GM19193 (cell line): Measurements from ENCODE around the gene KLHL14.

Experiments used
- POLR2A ChIP-seq: IDR thresholded peaks from 4 replicates; pipeline ENCODE4 v1.6.1; 2011; ENCODE audit not compliant: insufficient read depth, insufficient read length; ENCODE audit errors: extremely low read depth

Gene KLHL14, protein sequence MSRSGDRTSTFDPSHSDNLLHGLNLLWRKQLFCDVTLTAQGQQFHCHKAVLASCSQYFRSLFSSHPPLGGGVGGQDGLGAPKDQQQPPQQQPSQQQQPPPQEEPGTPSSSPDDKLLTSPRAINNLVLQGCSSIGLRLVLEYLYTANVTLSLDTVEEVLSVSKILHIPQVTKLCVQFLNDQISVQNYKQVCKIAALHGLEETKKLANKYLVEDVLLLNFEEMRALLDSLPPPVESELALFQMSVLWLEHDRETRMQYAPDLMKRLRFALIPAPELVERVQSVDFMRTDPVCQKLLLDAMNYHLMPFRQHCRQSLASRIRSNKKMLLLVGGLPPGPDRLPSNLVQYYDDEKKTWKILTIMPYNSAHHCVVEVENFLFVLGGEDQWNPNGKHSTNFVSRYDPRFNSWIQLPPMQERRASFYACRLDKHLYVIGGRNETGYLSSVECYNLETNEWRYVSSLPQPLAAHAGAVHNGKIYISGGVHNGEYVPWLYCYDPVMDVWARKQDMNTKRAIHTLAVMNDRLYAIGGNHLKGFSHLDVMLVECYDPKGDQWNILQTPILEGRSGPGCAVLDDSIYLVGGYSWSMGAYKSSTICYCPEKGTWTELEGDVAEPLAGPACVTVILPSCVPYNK

DNA sequence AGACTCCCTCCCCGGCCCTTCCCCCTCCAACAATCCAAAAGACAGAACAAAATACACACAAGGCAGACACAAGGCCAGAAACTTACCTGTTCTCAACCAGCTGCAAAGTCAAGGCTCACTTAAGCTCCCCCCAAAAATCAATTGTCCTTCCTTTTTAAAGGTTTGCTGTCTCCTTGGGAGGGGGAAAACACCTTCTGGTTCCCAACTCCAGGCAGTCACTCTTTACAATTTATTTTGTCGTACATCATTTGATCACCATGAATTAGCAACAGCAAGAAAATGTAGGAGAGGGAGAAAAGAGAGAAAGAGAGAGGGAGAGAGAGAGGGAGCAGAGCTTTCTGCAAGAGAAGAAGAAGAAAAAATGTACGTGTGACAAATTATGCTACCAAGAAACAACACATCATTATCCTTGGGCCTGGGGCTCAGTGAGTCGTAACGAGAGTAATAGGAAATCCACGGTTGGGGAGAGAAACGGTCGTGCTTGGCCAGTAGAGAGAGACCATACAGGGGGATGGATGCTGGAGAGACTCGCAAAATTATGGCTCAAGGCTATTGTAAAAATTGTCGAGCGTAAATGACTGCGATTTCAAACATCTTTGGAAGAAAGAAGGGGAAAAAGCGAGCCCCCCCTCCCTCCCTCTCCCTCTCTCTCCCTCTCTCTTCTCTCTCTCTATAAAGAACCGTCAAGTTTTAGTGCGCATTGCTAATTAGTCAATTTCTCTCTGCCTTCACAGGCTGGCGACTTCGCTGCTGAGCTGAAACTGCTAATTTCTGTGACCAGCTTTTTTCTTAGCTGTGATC, at the start of gene KLHL14:
Gene KLHL14, minus strand, starts transcription at position 443 of the 801 bp plus-strand sequence. CDS start 2,432 bp downstream, outside the sequence.
- no peak for TF ChIP-seq POLR2A

DNA sequence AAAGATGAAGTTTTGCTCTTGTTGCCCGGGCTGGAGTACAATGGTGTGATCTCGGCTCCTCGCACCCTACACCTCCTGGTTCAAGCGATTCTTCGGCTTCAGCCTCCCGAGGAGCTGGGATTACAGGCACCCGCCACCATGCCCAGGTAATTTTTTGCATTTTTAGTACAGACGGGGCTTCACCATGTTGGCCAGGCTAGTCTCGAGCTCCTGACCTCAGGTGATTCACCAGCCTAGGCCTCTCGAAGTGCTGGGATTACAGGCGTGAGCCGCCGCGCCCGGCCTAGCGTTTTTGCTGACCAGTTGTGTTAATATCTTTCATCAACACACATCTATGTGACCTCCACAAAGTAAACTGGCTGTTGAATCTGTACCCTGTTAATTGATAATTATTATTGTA, 49.4 kb upstream of the KLHL14 start:
- TF ChIP-seq POLR2A, result no peak

DNA sequence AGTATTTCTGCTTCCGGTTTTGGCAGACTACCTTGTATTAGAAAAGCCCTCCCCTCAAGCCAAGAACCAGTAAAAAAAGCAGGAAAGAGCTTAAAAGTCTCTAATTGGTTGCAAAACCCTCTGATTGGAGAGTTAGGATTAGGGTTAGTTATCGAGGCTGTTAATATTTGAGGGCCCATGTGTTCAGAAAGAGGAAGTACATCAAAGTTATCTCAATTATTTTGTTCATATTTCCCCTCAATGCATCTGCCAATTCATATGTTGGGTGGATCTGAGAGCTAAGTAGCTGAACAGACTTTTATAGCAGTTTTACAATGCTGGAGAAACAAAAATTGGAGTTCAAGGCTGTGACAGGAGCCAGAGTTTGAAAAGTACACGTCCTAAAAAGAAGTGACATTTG, 43.1 kb upstream of the KLHL14 start:
- TF ChIP-seq POLR2A, result no peak

DNA sequence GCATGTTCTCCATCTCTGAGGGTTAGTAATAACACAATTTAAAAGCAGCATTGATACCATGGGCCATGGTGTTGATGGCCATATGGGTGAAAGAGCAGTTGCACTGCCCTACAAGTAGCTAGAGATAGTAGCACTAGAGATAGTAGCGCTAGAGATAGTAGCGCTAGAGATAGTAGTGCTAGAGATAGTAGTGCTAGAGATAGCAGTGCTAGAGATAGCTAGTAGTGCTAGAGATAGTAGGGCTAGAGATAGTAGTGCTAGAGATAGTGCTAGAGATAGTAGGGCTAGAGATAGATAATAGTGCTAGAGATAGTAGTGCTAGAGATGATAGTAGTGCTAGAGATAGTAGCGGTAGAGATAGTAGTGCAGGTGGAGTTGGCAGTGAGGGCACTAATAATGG, 39.5 kb upstream of the KLHL14 start:
- TF ChIP-seq POLR2A, result no peak

DNA sequence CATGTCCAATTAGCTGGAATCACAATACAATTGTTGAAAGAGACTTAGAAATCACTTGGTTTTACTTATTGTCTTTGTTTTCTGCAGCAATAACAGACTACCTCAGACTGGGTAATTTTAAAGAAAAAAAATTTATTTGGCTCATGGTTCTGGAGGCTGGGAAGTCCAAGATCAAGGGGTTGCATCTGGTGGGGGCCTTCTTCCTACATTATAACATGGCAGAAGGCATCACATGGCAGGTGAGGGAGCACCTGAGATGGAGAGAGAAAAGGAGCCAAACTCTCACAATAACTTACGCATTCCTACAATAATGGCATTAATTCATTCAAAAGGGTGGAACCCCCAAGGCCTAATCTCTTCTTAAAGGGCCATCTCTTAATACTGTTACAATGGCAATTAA, 37.5 kb upstream of the KLHL14 start:
- TF ChIP-seq POLR2A, result no peak

DNA sequence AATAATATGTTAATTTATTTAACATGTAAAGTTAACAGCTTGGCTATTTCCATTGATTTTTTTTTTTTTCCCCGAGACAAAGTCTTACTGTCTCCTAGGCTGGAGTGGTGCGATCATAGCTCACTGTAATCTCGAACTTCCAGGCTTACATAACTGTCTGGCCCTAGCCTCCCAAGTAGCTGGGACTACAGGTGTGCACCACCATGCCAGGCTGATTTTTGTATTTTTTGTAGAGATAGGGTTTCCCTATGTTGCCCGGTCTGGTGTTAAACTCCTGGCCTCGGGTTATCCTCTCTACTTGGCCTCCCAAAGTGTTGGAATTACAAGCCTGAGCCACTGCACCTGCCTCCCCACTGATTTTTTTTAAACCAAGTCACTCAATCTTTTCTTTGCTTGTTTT, 32.5 kb upstream of the KLHL14 start:
- TF ChIP-seq POLR2A, result no peak

DNA sequence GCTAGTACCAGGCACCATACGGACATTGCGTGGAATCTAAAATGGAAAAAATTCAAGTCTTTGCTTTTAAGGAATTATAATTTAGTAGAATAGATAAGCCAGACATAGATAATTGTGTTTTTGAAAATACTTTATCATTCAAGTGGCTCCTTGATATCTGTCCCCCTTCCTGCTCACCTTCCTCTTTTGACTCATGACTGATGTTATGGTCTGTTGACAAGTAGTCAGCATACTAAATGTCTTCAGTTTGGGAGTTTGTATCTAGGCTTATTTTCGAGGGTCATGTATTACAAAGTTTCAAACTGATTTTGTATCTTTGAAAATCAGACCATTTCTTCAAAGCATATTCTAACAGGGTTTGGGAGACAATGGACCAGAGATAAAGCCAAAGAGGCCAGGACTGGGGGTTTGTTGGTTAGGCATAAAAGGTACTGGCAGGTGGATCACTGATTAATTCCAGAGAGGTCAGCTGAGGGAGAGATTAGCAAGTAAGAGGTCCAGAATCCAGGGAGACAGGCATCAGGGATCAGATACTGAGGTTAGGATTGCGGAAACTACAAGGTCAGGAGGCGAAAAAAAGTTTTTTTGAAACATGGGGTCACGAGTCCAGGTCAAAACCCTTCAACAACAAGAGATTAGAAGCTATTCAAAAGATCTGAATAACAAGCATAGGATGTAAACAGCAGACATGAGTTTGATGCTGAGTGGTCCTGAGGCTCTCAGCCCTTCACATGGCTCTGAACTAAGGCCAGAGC, 31.5 kb upstream of the KLHL14 start:
- TF ChIP-seq POLR2A, result no peak

DNA sequence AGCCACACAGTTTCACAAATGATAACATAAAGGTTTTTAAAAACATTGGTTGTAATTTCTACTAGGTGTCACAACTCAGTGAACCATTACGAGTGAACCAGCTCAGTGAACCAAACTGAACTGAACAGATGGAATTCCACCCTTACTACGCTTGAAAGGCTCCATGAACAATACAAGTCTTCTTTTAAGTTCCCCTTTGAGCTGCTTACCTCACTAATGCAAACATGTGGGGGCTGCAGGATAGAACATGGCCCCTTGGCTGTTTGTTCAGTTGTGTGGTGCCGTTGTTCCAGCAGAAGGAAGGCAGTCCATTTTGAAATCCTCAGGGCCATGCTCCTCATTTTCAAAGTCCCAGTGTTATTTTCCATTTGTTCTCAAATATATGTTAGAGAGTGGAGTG, 30.7 kb upstream of the KLHL14 start:
- no peak for TF ChIP-seq POLR2A

DNA sequence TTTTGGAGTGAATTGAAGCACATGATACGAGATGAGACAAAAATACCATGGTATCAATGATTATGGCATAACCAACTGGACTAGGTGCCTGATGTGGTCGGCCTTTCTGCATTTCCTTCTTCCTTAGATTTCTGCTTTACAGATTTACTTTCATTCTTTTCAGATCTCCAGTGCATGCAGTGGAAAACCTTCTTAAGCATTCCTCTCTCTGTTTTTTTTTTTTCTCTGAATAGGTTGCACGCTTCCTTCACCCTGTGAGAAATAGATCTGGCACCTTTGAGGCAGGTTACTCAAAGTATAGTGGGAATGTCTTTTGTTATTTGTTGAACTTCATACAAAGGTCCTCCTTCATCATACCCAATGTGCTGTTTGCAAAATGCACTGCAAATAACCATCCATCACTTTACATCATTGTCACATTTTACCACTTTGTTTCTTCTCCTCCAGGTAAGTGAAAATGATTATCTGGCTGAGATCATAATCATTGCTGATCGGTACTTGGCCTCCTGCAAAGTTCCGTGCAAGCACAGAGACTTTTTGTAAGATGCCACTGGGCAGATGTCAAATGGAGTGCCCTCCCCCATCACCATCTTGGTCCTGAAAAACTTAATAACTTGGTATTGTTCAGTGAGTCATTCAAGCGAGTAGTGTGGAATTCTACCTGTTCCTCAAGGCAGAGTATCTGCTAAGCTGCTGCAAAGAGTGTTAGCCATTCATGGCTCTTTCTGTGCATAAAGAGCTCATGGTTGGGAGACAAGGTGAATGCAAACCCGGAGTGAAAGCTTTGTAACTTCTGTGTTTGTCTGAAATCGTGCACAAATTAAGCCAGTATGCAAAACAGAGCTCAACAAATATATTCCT, 30.0 kb upstream of the KLHL14 start:
- TF ChIP-seq POLR2A, result no peak

DNA sequence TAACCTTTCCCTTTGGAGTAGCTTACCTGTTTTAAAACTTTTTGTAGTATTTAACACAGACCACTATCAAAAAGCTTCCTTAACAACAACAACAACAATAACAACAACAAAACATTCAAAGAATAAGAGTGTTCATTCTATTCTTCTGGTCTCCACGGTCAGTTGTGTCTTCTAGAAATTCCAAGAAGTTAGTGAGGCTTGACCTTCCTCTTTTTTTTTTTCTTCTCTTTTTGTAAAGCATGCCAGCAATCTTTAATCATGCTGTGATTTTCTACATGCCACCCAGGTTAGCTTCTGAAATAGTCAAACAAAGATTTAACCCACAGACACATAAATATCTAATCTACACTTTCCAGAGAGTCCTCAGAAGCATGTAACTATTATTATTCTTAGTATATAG, 28.4 kb upstream of the KLHL14 start:
- TF ChIP-seq POLR2A, result no peak

DNA sequence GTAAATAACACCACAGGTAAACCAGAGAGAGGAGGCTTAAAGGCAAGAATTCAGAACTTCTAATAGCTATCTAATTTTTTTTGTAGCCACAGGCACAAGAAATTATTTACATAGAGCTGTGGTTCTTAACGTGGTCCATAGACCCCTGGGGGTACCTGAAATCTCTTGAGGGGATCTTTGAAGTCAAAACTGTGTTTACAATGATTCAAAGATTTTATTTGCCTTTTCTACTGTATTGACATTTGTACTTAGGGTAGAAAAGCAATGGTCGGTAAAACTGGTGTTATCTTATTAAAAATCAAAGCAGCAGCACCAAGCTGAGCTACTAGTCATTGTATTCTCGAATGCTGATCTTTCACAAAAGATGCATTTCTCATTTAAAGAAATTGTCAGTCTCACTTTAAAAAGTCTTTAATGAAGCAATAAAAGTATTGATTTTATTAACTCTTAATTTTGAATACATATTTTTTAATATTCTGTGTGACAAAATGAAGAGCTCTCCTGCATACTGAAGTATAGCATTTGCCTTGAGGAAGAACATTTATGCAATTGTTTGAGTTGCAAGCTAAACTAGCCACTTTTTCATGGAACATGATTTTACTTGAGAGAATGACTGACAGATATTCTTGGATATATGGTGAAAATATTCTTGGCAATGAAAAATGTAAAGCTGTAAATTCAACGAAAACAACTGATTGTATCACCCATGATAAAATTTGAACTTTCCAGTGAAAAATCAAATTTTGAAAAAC, 25.6 kb upstream of the KLHL14 start:
- no peak for TF ChIP-seq POLR2A

DNA sequence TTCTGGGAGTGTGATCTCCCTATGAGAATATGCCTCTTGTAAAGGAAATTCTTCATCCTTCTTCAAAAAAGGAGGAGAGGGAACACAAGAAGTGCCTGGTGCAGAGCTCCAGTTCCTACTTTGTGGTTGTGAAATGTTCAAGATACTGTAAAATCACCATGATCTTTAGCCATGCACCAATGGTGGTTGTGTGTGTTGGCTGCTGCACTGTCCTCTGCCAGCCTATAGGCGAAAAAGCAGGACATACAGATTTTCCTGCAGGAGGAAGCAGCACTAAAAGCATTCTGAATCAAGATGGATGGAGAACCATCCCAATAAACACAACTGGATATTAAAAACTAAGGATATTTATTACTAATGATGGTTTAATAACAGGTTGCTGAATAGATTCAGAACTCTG, 6.2 kb upstream of the KLHL14 start:
- no peak for TF ChIP-seq POLR2A

DNA sequence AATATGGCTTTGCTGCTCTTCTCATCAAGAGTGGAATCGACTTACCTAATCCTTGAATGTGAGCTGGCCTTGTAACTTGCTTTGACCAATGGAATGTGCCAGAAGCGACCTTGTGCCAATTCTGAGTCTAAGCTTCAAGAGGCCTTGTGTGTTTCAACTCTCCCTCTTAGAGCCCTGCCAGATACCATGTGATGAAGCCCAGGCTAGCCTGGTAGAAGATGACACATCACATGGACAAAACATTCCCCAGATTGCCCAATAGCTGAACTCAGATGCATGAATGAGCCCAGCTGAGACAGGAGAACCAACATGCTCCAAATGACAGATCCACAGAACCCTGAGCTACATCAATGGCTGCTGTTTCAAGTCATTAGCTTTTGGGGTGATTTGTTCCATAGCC, 4.2 kb upstream of the KLHL14 start:
- no peak for TF ChIP-seq POLR2A

DNA sequence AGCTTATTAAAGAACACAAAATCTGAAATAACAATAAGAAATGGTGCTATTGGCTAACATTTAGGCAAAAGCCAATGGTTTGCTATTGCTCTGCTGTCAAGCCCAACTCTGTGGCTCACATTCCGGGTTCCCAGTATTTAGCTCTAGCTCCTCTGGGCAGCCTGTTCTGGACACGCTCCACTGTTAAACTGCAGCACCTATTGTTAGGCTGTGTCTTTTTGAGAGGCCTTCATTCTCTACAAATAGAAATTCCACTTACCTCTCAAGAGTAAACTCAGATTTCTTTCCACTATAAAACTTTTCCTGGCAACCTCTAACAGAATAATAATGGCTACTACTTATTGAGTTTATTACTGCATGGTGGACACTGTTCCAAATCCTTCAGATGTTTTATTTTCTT, 3.7 kb upstream of the KLHL14 start:
- TF ChIP-seq POLR2A, result no peak

DNA sequence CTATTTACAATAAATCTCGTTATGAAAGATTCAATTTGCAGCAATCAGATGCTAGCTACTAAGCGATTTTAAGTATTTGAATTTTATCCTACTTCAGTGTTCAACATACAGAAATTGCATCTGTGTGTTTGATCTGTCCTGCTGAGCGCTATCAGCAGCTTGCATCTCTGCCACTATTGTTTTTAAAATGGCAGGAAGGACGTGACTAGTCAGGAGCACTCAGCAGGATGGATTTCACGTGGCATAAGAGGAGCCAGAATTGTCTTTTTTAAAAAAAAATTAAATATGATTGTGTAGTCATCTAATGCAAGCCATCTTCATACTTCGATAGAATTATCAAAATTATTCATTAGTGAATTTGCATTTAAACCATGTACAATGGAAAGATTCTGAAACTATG, 2.8 kb upstream of the KLHL14 start:
- TF ChIP-seq POLR2A, result no peak
